ENCODE data around the gene RNF208.

DNA sequence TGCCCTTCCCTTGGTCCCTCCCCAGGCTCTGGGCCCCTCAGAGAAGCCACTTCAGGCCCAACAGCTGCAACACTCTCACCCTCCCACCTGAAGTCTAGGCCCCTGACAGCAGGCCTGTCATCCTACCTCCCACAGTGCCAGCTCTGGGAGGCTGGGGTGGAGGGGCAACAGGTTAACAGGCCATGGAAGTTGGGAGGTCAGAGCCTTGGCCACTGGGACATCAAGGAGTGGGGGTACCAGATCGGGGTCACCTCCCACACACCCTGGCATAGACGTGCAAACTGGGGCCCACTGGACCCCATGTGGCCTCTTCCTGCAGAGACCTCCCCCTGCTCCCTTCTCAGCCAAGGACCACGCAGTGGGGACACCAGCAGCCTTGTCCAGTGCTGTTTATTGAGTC is 30.8 kb downstream of the RNF208 start:
- TF ChIP-seq, protein P1, sequence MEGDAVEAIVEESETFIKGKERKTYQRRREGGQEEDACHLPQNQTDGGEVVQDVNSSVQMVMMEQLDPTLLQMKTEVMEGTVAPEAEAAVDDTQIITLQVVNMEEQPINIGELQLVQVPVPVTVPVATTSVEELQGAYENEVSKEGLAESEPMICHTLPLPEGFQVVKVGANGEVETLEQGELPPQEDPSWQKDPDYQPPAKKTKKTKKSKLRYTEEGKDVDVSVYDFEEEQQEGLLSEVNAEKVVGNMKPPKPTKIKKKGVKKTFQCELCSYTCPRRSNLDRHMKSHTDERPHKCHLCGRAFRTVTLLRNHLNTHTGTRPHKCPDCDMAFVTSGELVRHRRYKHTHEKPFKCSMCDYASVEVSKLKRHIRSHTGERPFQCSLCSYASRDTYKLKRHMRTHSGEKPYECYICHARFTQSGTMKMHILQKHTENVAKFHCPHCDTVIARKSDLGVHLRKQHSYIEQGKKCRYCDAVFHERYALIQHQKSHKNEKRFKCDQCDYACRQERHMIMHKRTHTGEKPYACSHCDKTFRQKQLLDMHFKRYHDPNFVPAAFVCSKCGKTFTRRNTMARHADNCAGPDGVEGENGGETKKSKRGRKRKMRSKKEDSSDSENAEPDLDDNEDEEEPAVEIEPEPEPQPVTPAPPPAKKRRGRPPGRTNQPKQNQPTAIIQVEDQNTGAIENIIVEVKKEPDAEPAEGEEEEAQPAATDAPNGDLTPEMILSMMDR (IDR thresholded peaks at IDR 0.05), result no peak
- TF ChIP-seq ZFX (IDR thresholded peaks at IDR 0.05; ENCODE audit: borderline replicate concordance), result no peak

Data from 22Rv1 (cell line).